Right ventricle myocardium superior (tissue), 1 donor: Measurements from ENCODE around the gene MTX1. TPM values are rescaled to one million over a fixed set of nuclear protein-coding genes. Genes with fewer than 3 reads are reported as not detected.

ENCODE experiments used
- ATAC-seq: fragments of 200-7000 bp; cut with Tn5 transposase; one replicate; pipeline ENCODE4 v1.9.1; 2020; ENCODE audit warnings: mild to moderate bottlenecking; ENCODE audit not compliant: poor library complexity
- DNase-seq: peaks from one replicate; pipeline ENCODE4 v3.0.0-alpha.2; 2020
- intact Hi-C: fragments of 100-400 bp; cut with DNase I; formaldehyde crosslinking; loops from one replicate; pipeline ENCODE4 v1.11.2; 2022
- total RNA-seq: library from RNA; stranded (reverse); fragmentation: NEBNext Ultra II Directional; extraction: Animal tissue kit (Norgen Biotek cat#: 25700); gene quantifications from one replicate; pipeline ENCODE4 v1.2.1, GENCODE V29; 2021
- donor health status: DM: no; HTN: yes; CAD: no; lungs with severe emphysema.

MTX1 gene
- total RNA-seq, 1 donor from 2014 or later: 16.4 TPM

DNA sequence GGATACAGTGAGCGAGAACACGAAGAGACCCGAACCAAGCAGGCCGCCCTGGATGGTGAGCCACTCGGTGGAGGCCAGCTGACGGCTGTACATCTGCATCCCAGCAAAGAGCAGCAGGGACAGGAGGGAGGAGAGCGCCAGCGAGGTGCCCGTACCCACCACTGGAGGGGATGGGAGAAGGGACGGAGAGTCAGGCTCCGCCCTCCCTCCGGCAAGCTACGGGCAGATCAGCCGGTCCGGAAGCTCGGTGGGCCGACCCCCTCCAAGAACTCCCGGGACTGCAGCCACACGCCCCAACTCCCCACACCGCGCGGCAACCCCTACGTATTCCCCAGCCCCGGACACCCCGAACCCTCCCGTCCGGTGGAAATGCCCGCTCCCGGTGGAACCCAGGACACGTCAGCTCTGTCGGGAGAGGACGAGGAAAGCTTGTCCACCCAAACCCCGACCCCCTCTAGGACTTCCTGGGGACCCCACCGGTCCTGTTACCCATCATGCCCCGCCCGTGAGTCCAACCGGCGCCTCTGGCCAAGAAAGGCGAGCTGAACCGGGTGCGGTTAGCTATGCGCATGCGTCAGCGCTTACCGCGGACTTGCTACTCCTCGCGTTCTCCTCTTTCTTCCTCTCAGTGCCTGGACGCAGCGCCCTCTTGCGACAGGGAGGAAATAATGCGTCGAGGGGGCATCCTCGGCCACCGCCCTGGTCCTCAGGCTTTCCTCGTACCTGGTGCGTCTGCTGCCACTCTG lies 35.6 kb upstream of the MTX1 start, which contains the start of gene KRTCAP2:
Gene KRTCAP2, minus strand, starts transcription at position 573 of the 746 bp plus-strand sequence. Its CDS starts 80 bp downstream, at position 493.
- peak; percentile 93 for ATAC-seq
- DNase-seq: peak; percentile 97
- intact Hi-C loops: no loop called here

- ATAC-seq (no peak), DNase-seq (no peak)
- intact Hi-C loops: no loop called here
Measured at GRCh38 chr1:155173478-155174323, 34.8 kb upstream of the MTX1 start, which contains the start of gene TRIM46. Gene TRIM46 (plus strand): TSS chr1:155173849. CDS start chr1:155173967, 118 bp downstream.

GRCh38 chr1:155174324-155175280 lies 33.9 kb upstream of the MTX1 start:
- intact Hi-C loops: no loop called here
- no peak for DNase-seq
- ATAC-seq: no peak

DNA sequence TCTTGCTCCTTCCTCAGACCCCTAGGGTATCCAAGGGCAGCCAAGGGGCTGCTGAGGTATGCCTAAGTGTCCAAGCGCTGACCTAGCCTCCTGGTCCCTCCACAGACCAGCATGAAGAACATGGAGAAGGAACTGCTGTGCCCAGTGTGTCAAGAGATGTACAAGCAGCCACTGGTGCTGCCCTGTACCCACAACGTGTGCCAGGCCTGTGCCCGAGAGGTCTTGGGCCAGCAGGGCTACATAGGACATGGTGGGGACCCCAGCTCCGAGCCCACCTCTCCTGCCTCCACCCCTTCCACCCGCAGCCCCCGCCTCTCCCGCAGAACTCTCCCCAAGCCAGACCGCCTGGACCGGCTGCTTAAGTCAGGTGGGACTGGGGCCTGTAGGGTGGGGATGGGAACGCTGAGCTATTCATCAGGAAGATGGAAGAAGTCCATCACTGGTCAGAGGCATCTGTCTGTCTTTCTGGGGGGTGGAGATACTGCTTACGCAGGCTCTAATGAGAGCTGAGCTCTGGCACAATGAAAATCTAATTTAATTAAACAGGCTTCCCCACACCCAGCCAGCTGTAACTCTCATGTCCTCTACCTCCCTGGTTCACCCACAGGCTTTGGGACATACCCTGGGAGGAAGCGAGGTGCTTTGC lies 33.1 kb upstream of the MTX1 start:
- ATAC-seq (no peak), DNase-seq (no peak)
- intact Hi-C loops: no loop called here

GRCh38 chr1:155175927-155176371 lies 32.5 kb upstream of the MTX1 start:
- ATAC-seq: no peak
- intact Hi-C loops: no loop called here
- DNase-seq: no peak

DNA sequence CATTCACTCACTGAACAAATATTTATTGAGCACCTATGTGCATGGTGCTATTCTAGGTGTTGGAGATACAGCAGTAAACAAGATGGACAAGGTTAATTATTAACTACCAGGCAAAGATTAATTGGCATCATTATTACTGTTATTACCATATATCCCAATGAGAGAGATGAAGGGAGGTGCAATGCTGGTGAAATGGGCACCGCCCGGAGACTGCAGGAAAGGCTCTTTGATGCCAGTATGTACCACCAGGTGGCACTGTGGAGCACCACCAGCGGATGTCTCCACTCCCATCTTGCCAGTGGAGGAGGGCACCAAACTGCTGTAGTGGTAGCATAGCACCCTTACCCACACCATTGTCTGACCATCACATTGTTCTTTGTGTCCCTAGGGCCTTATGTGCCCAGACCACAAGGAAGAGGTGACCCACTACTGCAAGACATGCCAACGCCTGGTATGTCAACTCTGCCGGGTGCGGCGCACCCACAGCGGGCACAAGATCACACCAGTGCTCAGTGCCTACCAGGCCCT lies 31.9 kb upstream of the MTX1 start:
- DNase-seq (peak; percentile 89), ATAC-seq (peak; percentile 58)
- intact Hi-C loops: no loop called here

- DNase-seq (no peak), ATAC-seq (no peak)
- intact Hi-C loops: no loop called here
Measured at GRCh38 chr1:155177192-155177917, 31.1 kb upstream of the MTX1 start.

GRCh38 chr1:155177918-155178281 lies 30.6 kb upstream of the MTX1 start:
- intact Hi-C loops: no loop called here
- no peak for DNase-seq
- no peak for ATAC-seq

- no peak for DNase-seq
- intact Hi-C loops: no loop called here
- ATAC-seq: no peak
Measured at GRCh38 chr1:155178441-155179111, 29.9 kb upstream of the MTX1 start.

DNA sequence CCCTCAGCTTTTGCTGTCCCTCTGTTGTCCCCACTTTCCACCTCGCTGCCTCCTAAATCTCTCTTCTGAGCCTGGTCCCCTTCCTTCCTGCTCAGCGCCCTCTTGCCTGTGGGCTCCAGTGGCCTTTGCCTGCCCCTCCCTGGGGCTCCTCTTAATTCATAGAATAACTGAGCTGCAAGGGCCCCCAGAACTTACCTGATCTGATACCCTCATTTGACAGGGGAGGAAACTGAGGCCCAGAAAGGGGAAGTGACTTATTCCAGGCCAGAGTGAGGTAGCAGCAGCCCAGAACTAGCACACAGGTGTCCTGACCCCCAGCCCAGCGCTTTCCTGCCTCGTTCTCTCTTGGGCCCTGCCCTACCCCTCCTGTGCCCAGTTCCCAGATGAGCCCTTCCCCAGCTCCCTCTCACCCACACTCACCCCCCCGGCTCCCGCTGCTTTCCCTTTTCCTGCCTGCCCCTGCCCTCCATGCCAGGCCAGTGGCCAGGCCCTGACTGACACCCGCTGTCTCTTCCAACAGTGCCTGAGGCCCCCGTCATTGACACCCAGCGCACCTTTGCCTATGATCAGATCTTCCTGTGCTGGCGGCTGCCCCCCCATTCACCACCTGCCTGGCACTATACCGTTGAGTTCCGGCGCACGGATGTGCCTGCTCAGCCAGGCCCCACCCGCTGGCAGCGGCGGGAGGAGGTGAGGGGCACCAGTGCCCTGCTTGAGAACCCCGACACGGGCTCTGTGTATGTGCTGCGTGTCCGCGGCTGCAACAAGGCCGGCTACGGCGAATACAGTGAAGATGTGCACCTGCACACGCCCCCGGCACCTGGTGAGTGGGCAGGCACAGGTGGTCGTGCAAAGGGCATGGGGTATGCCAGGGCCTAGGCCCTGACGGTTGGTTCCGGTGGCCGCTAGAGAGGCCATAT lies 29.1 kb upstream of the MTX1 start:
- intact Hi-C loops: no loop called here
- ATAC-seq (no peak), DNase-seq (no peak)

GRCh38 chr1:155181371-155182051 lies 27.0 kb upstream of the MTX1 start:
- DNase-seq (peak; percentile 29), ATAC-seq (no peak)
- intact Hi-C loops: no loop called here

DNA sequence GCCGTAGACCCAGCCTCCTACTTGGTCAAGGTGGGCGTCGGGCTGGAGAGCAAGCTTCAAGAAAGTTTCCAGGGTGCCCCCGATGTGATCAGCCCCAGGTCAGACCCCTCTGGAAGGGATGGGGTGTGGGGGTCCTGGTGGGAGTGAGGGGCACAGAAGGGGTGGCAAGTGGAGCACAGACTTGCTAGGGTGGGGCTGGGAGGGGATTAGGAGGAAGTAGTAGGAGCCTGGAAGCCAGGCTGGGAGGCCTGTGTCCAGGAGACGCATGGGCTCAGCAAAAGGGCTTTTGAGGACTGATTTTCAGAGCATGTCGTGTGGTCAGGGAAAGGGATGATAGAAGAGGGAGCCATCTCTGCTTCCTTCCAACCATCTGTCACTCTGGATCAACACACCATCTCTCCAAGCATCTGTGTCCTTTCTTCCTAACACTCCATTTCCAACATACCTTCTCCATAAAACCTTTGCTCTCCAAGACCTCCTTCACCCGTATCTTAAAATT lies 26.4 kb upstream of the MTX1 start:
- ATAC-seq: no peak
- intact Hi-C loops: no loop called here

GRCh38 chr1:155183775-155184221 lies 24.7 kb upstream of the MTX1 start:
- ATAC-seq: no peak
- DNase-seq: peak; percentile 39

More for the DNA sequence above, 26.4 kb upstream of the MTX1 start:
- DNase-seq: no peak

DNA sequence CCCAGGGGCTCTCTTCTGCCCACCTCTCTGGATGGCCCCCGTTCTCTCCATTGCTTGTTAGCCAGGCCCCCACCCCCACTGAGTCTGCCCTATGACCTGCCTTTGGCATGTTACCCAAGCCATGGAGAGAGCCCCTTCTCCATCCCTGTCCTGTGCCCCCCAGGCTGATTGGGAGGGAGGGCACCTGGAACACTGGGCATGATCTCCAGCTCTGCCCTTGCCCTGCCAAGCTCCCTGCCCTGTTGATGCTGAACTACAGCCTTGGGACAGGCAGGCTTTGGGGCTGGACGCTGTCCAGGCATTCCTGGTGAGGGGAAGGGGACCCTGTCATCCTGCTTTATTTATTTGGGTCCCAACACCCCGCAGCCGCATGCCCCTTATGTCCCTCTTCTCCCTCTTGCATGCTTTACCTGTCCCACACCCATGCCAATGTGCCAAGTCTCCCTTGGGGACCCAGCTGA lies 24.1 kb upstream of the MTX1 start:
- DNase-seq: no peak
- ATAC-seq: no peak

More at GRCh38 chr1:155183775-155184221, 24.7 kb upstream of the MTX1 start:
- intact Hi-C loops: no loop called here

More for the DNA sequence above, 24.1 kb upstream of the MTX1 start:
- intact Hi-C loops: no loop called here
